GM18867 (cell line): ENCODE measurements around the gene MPZL1.
A peak's percentile ranks its signal among the peaks of the same experiment; 100 is the strongest.
"Not testable (repeated sequence)": the region's sequence is repeated elsewhere in the genome, so short reads cannot be mapped to it uniquely, and the experiment has no call there.

Experiments
- ATAC-seq: cut with Tn5 transposase; IDR thresholded peaks from one replicate; pipeline ENCODE4 v1.9.1; 2021; ENCODE audit warnings: mild to moderate bottlenecking, moderate library complexity; ENCODE audit not compliant: unreplicated experiment

Gene MPZL1

GRCh38 chr1:167717351-167717750, 4.4 kb upstream of the MPZL1 start:
- ATAC-seq: no peak

- ATAC-seq: no peak
Measured at GRCh38 chr1:167718914-167719691, 2.7 kb upstream of the MPZL1 start.

- ATAC-seq: not testable (repeated sequence)
Measured at GRCh38 chr1:167719715-167720421, 1.9 kb upstream of the MPZL1 start.

GRCh38 chr1:167720965-167721616, 691 bp upstream of the MPZL1 start:
- ATAC-seq: peak; percentile 4

GRCh38 chr1:167722152-167722869, 529 bp downstream of the MPZL1 start:
- peak; percentile 36 for ATAC-seq

- ATAC-seq: no peak
Measured at GRCh38 chr1:167722870-167723251, 1.1 kb downstream of the MPZL1 start.

- no peak for ATAC-seq
Measured at GRCh38 chr1:167723707-167724323, 2.0 kb downstream of the MPZL1 start.

GRCh38 chr1:167726008-167726407, 4.2 kb downstream of the MPZL1 start:
- ATAC-seq: no peak

GRCh38 chr1:167728818-167729410, 7.1 kb downstream of the MPZL1 start:
- no peak for ATAC-seq

- no peak for ATAC-seq
Measured at GRCh38 chr1:167734227-167734626, 12.4 kb downstream of the MPZL1 start.

GRCh38 chr1:167734841-167735240, 13.1 kb downstream of the MPZL1 start:
- no peak for ATAC-seq

- ATAC-seq: no peak
Measured at GRCh38 chr1:167737169-167737568, 15.4 kb downstream of the MPZL1 start.

GRCh38 chr1:167738158-167738557, 16.4 kb downstream of the MPZL1 start:
- no peak for ATAC-seq

GRCh38 chr1:167739752-167740151, 18.0 kb downstream of the MPZL1 start:
- no peak for ATAC-seq

GRCh38 chr1:167741103-167741502, 19.3 kb downstream of the MPZL1 start:
- not testable (repeated sequence) for ATAC-seq

- not testable (repeated sequence) for ATAC-seq
Measured at GRCh38 chr1:167742392-167743057, 20.7 kb downstream of the MPZL1 start.

- ATAC-seq: no peak
Measured at GRCh38 chr1:167744901-167745300, 23.1 kb downstream of the MPZL1 start.

- ATAC-seq: no peak
Measured at GRCh38 chr1:167746013-167746672, 24.4 kb downstream of the MPZL1 start.

- ATAC-seq: no peak
Measured at GRCh38 chr1:167746988-167747655, 25.3 kb downstream of the MPZL1 start.
